Stomach (tissue), 9 donors: ENCODE data around the gene GRIN3A. TPM values are rescaled to one million over a fixed set of nuclear protein-coding genes. Genes with fewer than 3 reads are reported as not detected.

ENCODE experiments used
- DNase-seq, 2 donors: peaks; one replicate each; pipeline versions ENCODE4 v3.0.0 to v3.0.0-alpha.2; 2013 to 2019
- H3K27ac ChIP-seq, 5 donors: fragments of 200-600 bp in 4 of 5; sonication (generic) in 4 of 5; one replicate each; pipeline ENCODE4 v1.5.1; 2013 to 2019; ENCODE audit warnings: mild to moderate bottlenecking in 1 of 5, moderate library complexity in 1 of 5
- H3K27me3 ChIP-seq, 3 donors: fragments of 200-600 bp; sonication (generic); one replicate each; pipeline ENCODE4 v1.5.1; 2017 to 2019; ENCODE audit warnings: mixed run types in 1 of 3
- H3K36me3 ChIP-seq, 4 donors: fragments of 200-600 bp; sonication (generic); 1 replicate in 3 of 4; 2 replicates in 1 of 4; pipeline ENCODE4 v1.5.1; 2016 to 2019
- H3K4me1 ChIP-seq, 4 donors: fragments of 200-600 bp; sonication (generic); one replicate each; pipeline ENCODE4 v1.5.1; 2016 to 2019
- H3K4me3 ChIP-seq, 4 donors: fragments of 200-600 bp; sonication (generic) in 3 of 4; one replicate each; pipeline ENCODE4 v1.5.1; 2016 to 2019; ENCODE audit warnings: mild to moderate bottlenecking in 1 of 4
- H3K9me3 ChIP-seq, 4 donors: fragments of 200-600 bp; sonication (generic); one replicate each; pipeline ENCODE4 v1.5.1; 2016 to 2019
- EP300 ChIP-seq: sonication (generic); formaldehyde crosslinking; IDR thresholded peaks from one replicate; pipeline ENCODE4 v1.6.1; 2017; ENCODE audit warnings: antibody characterized with exemption
- POLR2A ChIP-seq, 4 donors: fragments of 450-650 bp; IDR thresholded peaks; one replicate each; pipeline ENCODE4 v1.6.1; 2016; ENCODE audit warnings: antibody characterized with exemption in 4 of 4, control low read depth in 2 of 4, mild to moderate bottlenecking in 1 of 4, moderate library complexity in 1 of 4
- POLR2AphosphoS5 ChIP-seq, 3 donors: sonication (generic); formaldehyde crosslinking; IDR thresholded peaks; one replicate each; pipeline ENCODE4 v1.6.1; 2016; ENCODE audit warnings: antibody characterized with exemption in 3 of 3
- WGBS, 5 donors: extraction: QIAGEN DNeasy Blood & Tissue Kit in 3 of 5; methylation state at CpG; one replicate each; pipeline versions ENCODE4 v1.1.5 to v1.1.7; 2013 to 2018; 5-methylcytosine and 5-hydroxymethylcytosine counted together
- intact Hi-C: fragments of 100-400 bp; cut with DNase I; formaldehyde crosslinking; loops from one replicate; pipeline ENCODE4 v1.15.1; 2023; ENCODE audit warnings: low total_unique reads
- polyA plus RNA-seq, 3 donors: library from polyadenylated mRNA; stranded (reverse); fragments of 200-250 nt; gene quantifications; one replicate each; pipeline ENCODE4 v1.2.3, GENCODE V29; 2013
- total RNA-seq, 5 donors: library from RNA; depleted of rRNA; stranded (reverse); fragments of >200 nt; gene quantifications; one replicate each; pipeline versions ENCODE4 v1.1.0 to v1.2.3, GENCODE V29; 2014 to 2016
- TF ChIP-seq, protein P1 (sequence below), 7 experiments: fragments of 450-650 bp in 4 of 7; fragments of 200-600 bp in 3 of 7; sonication (generic) in 3 of 7; IDR thresholded peaks; one replicate each; pipeline ENCODE4 v1.5.1; 2016 to 2019; ENCODE audit warnings: antibody characterized with exemption in 7 of 7, control low read depth in 2 of 7, mild to moderate bottlenecking in 1 of 7
- donor health status: healthy with polysubstance abuse.
- donor health status: Bipolar disorder and iron deficiency.
- donor health status: healthy.

GRIN3A gene
- total and polyA plus RNA-seq, 8 donors = 0.18 TPM; not detected in 7

DNA sequence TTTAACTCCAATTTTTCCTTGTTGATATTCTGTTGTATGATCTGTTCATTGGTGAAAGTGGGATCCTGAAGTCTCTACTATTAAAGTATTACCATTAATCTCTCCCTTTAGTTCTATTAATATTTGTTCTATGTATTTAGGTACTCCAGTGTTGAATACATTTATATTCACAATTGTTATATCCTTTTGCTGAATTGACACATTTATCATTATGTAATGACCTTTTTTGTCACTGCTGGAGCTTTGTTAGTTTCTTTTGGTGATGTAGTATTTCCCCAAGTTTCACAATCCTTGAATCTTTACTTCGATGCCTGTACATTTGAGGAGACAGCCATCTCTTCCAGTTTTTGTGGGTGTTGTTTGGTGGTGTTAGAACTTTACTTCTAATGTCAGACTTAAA, 90.0 kb downstream of the GRIN3A start:
- intact Hi-C loops = no loop called here
- no peaks in the 10 kb centered on the region for H3K4me1 ChIP-seq
- H3K27me3 ChIP-seq = no peaks in the 10 kb centered on the region
- no peak overlapping the region for H3K4me3 ChIP-seq
- no peak for DNase-seq
- H3K9me3 ChIP-seq = no peaks in the 10 kb centered on the region
- TF ChIP-seq, protein P1, sequence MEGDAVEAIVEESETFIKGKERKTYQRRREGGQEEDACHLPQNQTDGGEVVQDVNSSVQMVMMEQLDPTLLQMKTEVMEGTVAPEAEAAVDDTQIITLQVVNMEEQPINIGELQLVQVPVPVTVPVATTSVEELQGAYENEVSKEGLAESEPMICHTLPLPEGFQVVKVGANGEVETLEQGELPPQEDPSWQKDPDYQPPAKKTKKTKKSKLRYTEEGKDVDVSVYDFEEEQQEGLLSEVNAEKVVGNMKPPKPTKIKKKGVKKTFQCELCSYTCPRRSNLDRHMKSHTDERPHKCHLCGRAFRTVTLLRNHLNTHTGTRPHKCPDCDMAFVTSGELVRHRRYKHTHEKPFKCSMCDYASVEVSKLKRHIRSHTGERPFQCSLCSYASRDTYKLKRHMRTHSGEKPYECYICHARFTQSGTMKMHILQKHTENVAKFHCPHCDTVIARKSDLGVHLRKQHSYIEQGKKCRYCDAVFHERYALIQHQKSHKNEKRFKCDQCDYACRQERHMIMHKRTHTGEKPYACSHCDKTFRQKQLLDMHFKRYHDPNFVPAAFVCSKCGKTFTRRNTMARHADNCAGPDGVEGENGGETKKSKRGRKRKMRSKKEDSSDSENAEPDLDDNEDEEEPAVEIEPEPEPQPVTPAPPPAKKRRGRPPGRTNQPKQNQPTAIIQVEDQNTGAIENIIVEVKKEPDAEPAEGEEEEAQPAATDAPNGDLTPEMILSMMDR (IDR thresholded peaks at IDR 0.05) = no peak
- TF ChIP-seq POLR2A (IDR thresholded peaks at IDR 0.05) (no peak), POLR2AphosphoS5 (IDR thresholded peaks at IDR 0.05) (no peak), EP300 (no peak)
- 57 to 69% (median 67%) methylated on average over 1 of the region's 1 CpG for WGBS, 5 donors
- no peak overlapping the region for H3K27ac ChIP-seq
- no peaks in the 10 kb centered on the region for H3K36me3 ChIP-seq

DNA sequence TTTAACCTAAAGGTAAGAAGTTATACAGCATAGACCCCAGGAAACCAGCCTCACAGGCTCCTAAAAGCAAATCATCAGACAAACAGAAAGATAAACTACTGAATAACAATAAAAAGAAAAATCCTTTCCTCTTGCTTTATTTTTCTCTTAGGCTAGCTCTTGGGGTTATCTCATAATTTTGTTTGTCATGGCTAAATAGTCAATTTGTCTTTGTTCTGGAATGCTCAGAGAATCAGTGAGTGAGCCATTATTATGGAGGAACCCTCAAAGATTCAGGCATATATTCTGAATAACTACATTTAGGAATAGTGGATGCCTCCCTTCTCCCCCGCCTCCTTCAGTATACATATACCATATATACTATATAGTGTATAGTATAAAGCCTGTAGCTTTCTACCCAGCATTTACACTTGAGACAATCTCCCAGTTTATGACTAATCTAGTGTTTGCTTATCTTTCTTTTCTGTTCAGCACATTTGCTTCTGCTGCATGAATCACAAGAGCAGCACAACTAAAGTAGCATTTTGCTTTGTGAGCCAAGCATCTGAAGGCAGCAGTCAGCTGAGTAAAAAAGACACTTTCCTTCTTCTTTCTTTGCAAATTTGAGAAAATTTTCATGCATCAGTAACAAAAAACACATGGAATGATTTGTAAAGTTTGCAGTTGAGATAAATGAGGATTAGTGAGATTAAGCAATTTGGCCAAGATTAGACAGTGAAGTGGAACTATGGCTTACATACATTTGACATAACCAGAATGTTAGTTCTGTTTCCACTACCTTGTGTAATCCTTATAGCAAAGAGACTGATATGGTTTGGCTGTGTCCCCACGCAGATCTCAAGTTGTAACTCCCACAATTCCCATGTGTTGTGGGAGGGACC, 98.4 kb downstream of the GRIN3A start:
- intact Hi-C loops = no loop called here
- 63 to 73% (median 71%) methylated on average over 2 of the region's 2 CpGs for WGBS, 5 donors
- H3K27me3 ChIP-seq = no peaks in the 10 kb centered on the region

DNA sequence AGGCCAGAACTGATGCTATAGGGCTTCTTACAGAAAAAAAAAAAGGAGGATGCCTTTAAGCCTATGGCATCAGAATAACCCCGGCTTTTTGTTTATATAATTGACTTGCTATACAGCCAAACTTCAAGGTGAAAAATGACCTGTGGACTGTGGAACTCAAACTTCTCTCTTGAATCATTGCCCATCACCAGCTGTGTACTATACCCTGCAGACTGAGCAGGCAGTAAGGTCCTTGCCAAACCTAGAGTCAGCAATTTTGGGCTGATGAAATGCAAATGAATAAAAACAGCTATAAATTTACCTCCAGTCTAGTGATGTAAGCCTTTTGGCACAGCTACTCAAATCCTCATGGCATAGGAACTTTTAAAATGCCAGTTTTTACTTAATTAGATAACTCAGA, 99.1 kb downstream of the GRIN3A start:
- intact Hi-C loops = no loop called here
- peak in 1 of 2 donors; percentile 20 for DNase-seq

More for the DNA sequence above, 98.4 kb downstream of the GRIN3A start:
- no peaks in the 10 kb centered on the region for H3K36me3 ChIP-seq
- peaks cover 0 to 11% (median 5%) of the 10 kb centered on the region in 4 donors for H3K9me3 ChIP-seq
- TF ChIP-seq POLR2A (IDR thresholded peaks at IDR 0.05) (no peak), POLR2AphosphoS5 (IDR thresholded peaks at IDR 0.05) (no peak), EP300 (no peak)
- TF ChIP-seq, protein P1 (IDR thresholded peaks at IDR 0.05) = no peak
- H3K27ac ChIP-seq = no peak overlapping the region
- peaks cover 0 to 11% (median 0%) of the 10 kb centered on the region in 4 donors for H3K4me1 ChIP-seq
- DNase-seq = peak in 1 of 2 donors; percentile 13
- no peak overlapping the region for H3K4me3 ChIP-seq

DNA sequence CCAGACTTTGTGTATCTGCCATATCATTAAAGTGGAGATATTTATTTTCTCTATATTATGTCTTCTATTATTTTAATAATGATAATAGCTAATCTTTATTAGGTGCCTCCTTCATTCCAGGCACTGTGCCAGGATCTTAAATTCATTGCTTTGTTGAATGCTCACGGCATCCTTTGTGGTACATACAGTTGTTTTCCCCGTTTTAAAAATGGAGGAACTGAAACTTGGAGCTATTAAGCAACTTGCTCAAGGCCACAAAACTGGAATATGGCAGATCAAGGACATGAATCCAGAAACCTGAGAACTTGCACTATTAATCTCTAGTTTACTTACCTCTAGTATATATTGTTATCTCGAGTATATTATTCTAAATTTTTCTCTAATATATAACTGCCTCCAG, 102.2 kb downstream of the GRIN3A start:
- DNase-seq = no peak
- Histone ChIP-seq H3K4me1 (peaks cover 0 to 11% (median 0%) of the 10 kb centered on the region in 4 donors), H3K4me3 (no peak overlapping the region), H3K27me3 (no peaks in the 10 kb centered on the region), H3K27ac (no peak overlapping the region), H3K36me3 (no peaks in the 10 kb centered on the region), H3K9me3 (no peaks in the 10 kb centered on the region)
- TF ChIP-seq, protein P1 (IDR thresholded peaks at IDR 0.05) = no peak
- TF ChIP-seq POLR2AphosphoS5 (IDR thresholded peaks at IDR 0.05) (no peak), POLR2A (IDR thresholded peaks at IDR 0.05) (no peak), EP300 (no peak)
- 53 to 81% (median 69%) methylated on average over 3 of the region's 3 CpGs for WGBS, 5 donors
- intact Hi-C loops = no loop called here

More for the DNA sequence above, 99.1 kb downstream of the GRIN3A start:
- H3K4me3 ChIP-seq = no peak overlapping the region
- H3K9me3 ChIP-seq = peaks cover 0 to 11% (median 5%) of the 10 kb centered on the region in 4 donors
- no peaks in the 10 kb centered on the region for H3K27me3 ChIP-seq
- H3K27ac ChIP-seq = no peak overlapping the region
- peaks cover 0 to 11% (median 0%) of the 10 kb centered on the region in 4 donors for H3K4me1 ChIP-seq
- 8 to 29% (median 11%) methylated on average over 1 of the region's 1 CpG for WGBS, 5 donors
- TF ChIP-seq EP300 (no peak), POLR2A (IDR thresholded peaks at IDR 0.05) (no peak), POLR2AphosphoS5 (IDR thresholded peaks at IDR 0.05) (no peak)
- TF ChIP-seq, protein P1 (IDR thresholded peaks at IDR 0.05) = no peak
- H3K36me3 ChIP-seq = no peaks in the 10 kb centered on the region
